ENCODE results near the gene GATB.

Gene GATB

DNA sequence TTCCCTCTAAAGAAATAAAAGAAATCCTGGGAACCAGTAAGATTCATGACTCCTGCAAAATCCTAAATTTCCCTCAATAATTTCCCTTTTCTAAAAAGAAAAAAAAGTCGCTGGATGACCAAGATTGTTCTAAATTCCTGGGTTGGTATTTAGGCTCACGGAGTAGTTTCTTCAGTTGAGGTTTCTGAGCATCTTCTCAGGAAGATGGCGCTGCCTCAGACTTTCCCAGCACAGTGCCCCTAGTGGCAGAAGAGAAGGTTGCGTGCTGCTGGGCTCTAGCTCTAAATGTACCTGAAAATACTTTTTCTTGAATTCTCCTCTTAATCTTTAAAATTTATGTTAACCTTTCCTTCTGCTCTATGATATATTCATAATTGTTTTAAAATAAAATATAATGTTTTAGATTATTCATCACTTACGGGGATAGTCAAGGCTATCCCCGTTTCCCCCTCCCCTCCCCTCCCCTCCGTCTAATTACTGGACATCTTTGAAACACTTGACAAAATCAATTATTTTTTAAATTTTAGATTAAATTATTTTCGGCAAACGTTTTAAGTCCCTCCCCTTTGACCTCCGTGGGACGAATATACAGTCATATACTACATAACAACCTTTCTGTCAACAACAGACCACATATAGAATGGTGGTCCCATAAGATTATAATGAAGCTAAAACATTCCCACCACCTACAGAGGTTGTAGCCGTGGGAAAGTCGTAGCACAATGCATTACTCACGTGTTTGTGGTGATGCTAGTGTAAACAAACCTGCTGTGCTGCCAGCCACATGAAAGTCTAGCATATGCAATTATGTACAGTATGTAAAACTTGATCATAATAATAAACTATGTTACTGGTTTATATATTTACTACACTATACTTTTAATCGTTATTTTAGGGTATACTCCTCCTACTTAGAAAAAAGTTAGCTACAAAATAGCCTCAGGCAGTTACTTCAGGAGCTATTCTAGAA is 41.0 kb upstream of the GATB start:
- Mint-ChIP-seq H3K36me3 (ENCODE audit: low read depth) (no peaks in the 10 kb centered on the region), H3K4me1 (peaks cover 8% of the 10 kb centered on the region), H3K4me3 (no peak overlapping the region), H3K27me3 (ENCODE audit: low read depth) (peaks cover 4% of the 10 kb centered on the region), H3K27ac (no peak overlapping the region), H3K9me3 (no peaks in the 10 kb centered on the region)
- peak; percentile 61 to 70 (median 62) for TF ChIP-seq CTCF (IDR thresholded peaks at IDR 0.05; ENCODE audit: unreplicated experiment in 3 of 3)

GRCh38 chr4:151799417-151800012 is 38.7 kb upstream of the GATB start:
- H3K36me3 Mint-ChIP-seq (ENCODE audit: low read depth), result no peaks in the 10 kb centered on the region
- no peak overlapping the region for H3K4me3 Mint-ChIP-seq
- peaks cover 4% of the 10 kb centered on the region for H3K27me3 Mint-ChIP-seq (ENCODE audit: low read depth)
- H3K4me1 Mint-ChIP-seq, result no peaks in the 10 kb centered on the region
- TF ChIP-seq CTCF (IDR thresholded peaks at IDR 0.05; ENCODE audit: unreplicated experiment in 3 of 3), result no peak
- no peak overlapping the region for H3K27ac Mint-ChIP-seq
- H3K9me3 Mint-ChIP-seq, result no peaks in the 10 kb centered on the region

- H3K36me3 Mint-ChIP-seq (ENCODE audit: low read depth), result no peaks in the 10 kb centered on the region
- H3K27ac Mint-ChIP-seq, result no peak overlapping the region
- no peaks in the 10 kb centered on the region for H3K4me1 Mint-ChIP-seq
- no peak for TF ChIP-seq CTCF (IDR thresholded peaks at IDR 0.05; ENCODE audit: unreplicated experiment in 3 of 3)
- H3K27me3 Mint-ChIP-seq (ENCODE audit: low read depth), result peaks cover 4% of the 10 kb centered on the region
- H3K4me3 Mint-ChIP-seq, result no peak overlapping the region
- H3K9me3 Mint-ChIP-seq, result no peaks in the 10 kb centered on the region
Measured at GRCh38 chr4:151798678-151799416, 38.0 kb upstream of the GATB start.

- no peak for TF ChIP-seq CTCF (IDR thresholded peaks at IDR 0.05; ENCODE audit: unreplicated experiment in 3 of 3)
- Mint-ChIP-seq H3K27ac (no peak overlapping the region), H3K9me3 (no peaks in the 10 kb centered on the region), H3K36me3 (ENCODE audit: low read depth) (no peaks in the 10 kb centered on the region), H3K4me3 (no peak overlapping the region), H3K4me1 (no peaks in the 10 kb centered on the region), H3K27me3 (ENCODE audit: low read depth) (peaks cover 4% of the 10 kb centered on the region)
Measured at GRCh38 chr4:151797853-151798252, 37.0 kb upstream of the GATB start.

GRCh38 chr4:151797131-151797530 is 36.3 kb upstream of the GATB start:
- H3K9me3 Mint-ChIP-seq, result no peaks in the 10 kb centered on the region
- H3K4me1 Mint-ChIP-seq, result no peaks in the 10 kb centered on the region
- no peak for TF ChIP-seq CTCF (IDR thresholded peaks at IDR 0.05; ENCODE audit: unreplicated experiment in 3 of 3)
- H3K4me3 Mint-ChIP-seq, result no peak overlapping the region
- H3K27ac Mint-ChIP-seq, result no peak overlapping the region
- peaks cover 9% of the 10 kb centered on the region for H3K27me3 Mint-ChIP-seq (ENCODE audit: low read depth)
- no peaks in the 10 kb centered on the region for H3K36me3 Mint-ChIP-seq (ENCODE audit: low read depth)
